ENCODE results near the gene ASCL3.

Gene ASCL3

GRCh38 chr11:8930456-8931175 is 12.2 kb downstream of the ASCL3 start:
- no peaks in the 10 kb centered on the region for H3K27me3 ChIP-seq (replicated peaks; ENCODE audit: control insufficient read depth, insufficient read depth, low read length)
- no peak overlapping the region for H3K4me3 ChIP-seq (replicated peaks; ENCODE audit: low read depth, low read length)
- DNase-seq (ENCODE audit: extremely low read depth, insufficient read length), result no peak
- H3K36me3 ChIP-seq (ENCODE audit: control insufficient read depth, insufficient read depth, low read length), result no peaks in the 10 kb centered on the region
- TF ChIP-seq, protein P1, sequence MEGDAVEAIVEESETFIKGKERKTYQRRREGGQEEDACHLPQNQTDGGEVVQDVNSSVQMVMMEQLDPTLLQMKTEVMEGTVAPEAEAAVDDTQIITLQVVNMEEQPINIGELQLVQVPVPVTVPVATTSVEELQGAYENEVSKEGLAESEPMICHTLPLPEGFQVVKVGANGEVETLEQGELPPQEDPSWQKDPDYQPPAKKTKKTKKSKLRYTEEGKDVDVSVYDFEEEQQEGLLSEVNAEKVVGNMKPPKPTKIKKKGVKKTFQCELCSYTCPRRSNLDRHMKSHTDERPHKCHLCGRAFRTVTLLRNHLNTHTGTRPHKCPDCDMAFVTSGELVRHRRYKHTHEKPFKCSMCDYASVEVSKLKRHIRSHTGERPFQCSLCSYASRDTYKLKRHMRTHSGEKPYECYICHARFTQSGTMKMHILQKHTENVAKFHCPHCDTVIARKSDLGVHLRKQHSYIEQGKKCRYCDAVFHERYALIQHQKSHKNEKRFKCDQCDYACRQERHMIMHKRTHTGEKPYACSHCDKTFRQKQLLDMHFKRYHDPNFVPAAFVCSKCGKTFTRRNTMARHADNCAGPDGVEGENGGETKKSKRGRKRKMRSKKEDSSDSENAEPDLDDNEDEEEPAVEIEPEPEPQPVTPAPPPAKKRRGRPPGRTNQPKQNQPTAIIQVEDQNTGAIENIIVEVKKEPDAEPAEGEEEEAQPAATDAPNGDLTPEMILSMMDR (IDR thresholded peaks at IDR 0.05; ENCODE audit: insufficient read depth, low read length, poor library complexity, severe bottlenecking), result no peak

DNA sequence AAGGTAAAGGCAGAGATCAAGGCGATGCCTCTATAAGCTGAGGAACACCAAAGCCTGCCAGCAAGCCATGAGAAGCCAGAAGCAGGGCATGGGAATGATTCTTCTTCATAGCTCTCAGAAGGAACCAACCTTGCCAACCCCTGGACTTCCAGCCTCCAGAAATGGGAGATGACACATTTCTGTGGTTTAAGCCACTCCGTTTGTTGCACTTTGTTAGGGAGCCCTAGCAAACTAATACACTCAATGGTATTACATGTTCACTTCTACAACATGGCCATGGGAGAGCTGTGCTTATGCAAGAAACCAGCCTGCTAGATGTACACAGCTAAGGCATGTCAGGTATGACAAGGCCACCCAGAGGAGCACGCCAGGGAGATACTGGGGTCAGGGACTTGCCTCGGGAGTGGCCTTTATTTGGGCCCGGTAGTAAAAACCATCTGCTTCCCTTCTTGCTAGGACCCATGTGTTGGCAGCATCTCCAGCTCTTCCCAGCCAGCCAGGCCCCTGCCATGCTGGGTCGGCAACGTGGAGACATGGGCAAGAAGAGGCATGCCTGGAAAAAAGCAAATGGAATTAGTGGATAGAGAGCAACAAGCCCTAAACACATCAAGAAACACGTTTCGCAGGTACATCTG is 13.7 kb downstream of the ASCL3 start:
- Histone ChIP-seq H3K36me3 (ENCODE audit: control insufficient read depth, insufficient read depth, low read length) (no peaks in the 10 kb centered on the region), H3K27me3 (replicated peaks; ENCODE audit: control insufficient read depth, insufficient read depth, low read length) (no peaks in the 10 kb centered on the region), H3K4me3 (replicated peaks; ENCODE audit: low read depth, low read length) (no peak overlapping the region)
- TF ChIP-seq, protein P1 (IDR thresholded peaks at IDR 0.05; ENCODE audit: insufficient read depth, low read length, poor library complexity, severe bottlenecking), result no peak
- DNase-seq (ENCODE audit: extremely low read depth, insufficient read length), result no peak

DNA sequence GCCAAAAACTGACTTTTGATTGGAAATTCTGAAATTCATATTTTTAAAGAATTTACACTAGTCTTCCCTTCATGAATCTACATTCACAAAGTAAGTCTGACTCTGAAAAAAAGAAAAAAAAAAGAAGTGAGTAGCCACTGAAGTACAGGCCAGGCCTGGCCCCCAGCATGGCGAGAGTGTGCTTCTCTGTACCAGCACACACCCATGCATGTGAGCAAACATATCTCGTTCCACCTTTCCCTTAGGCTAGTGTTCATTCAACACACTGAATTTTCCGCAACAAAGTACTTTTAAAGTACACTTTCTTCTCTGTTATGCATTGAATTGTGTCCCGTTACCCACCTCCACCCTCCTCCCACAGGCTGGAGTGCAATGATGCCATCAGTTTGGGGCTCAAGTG is 14.6 kb downstream of the ASCL3 start:
- TF ChIP-seq, protein P1 (IDR thresholded peaks at IDR 0.05; ENCODE audit: insufficient read depth, low read length, poor library complexity, severe bottlenecking), result no peak
- no peaks in the 10 kb centered on the region for H3K36me3 ChIP-seq (ENCODE audit: control insufficient read depth, insufficient read depth, low read length)
- no peak overlapping the region for H3K4me3 ChIP-seq (replicated peaks; ENCODE audit: low read depth, low read length)
- no peaks in the 10 kb centered on the region for H3K27me3 ChIP-seq (replicated peaks; ENCODE audit: control insufficient read depth, insufficient read depth, low read length)
- no peak for DNase-seq (ENCODE audit: extremely low read depth, insufficient read length)

- TF ChIP-seq, protein P1 (IDR thresholded peaks at IDR 0.05; ENCODE audit: insufficient read depth, low read length, poor library complexity, severe bottlenecking), result no peak
- Histone ChIP-seq H3K4me3 (replicated peaks; ENCODE audit: low read depth, low read length) (no peak overlapping the region), H3K27me3 (replicated peaks; ENCODE audit: control insufficient read depth, insufficient read depth, low read length) (no peaks in the 10 kb centered on the region), H3K36me3 (ENCODE audit: control insufficient read depth, insufficient read depth, low read length) (no peaks in the 10 kb centered on the region)
- DNase-seq (ENCODE audit: extremely low read depth, insufficient read length), result no peak
Observed at GRCh38 chr11:8927233-8927632, 15.6 kb downstream of the ASCL3 start.

GRCh38 chr11:8926236-8926635 is 16.6 kb downstream of the ASCL3 start:
- no peaks in the 10 kb centered on the region for H3K36me3 ChIP-seq (ENCODE audit: control insufficient read depth, insufficient read depth, low read length)
- no peaks in the 10 kb centered on the region for H3K27me3 ChIP-seq (replicated peaks; ENCODE audit: control insufficient read depth, insufficient read depth, low read length)
- H3K4me3 ChIP-seq (replicated peaks; ENCODE audit: low read depth, low read length), result no peak overlapping the region
- TF ChIP-seq, protein P1 (IDR thresholded peaks at IDR 0.05; ENCODE audit: insufficient read depth, low read length, poor library complexity, severe bottlenecking), result no peak
- no peak for DNase-seq (ENCODE audit: extremely low read depth, insufficient read length)
